Activated CD4-positive, alpha-beta T cell treated with anti-CD3 and anti-CD28 coated beads, Interleukin-2, Interleukin-4, amounts not matched to agents 100 ng/mL and 50 ng/mL, durations not matched to agents 16 hours and 8 hours (primary cell): ENCODE results near the gene NUBP2.

ENCODE experiments used
- DNase-seq: peaks from one replicate; pipeline ENCODE4 v3.0.0-alpha.2; 2020; ENCODE audit warnings: low spot score

NUBP2 gene

GRCh38 chr16:1828645-1829410 lies 46.1 kb downstream of the NUBP2 start:
- no peak for DNase-seq

GRCh38 chr16:1830213-1830612 lies 47.5 kb downstream of the NUBP2 start:
- DNase-seq: no peak

- DNase-seq: no peak
These were observed 48.7 kb downstream of the NUBP2 start for GRCh38 chr16:1831186-1832075.

GRCh38 chr16:1832838-1833454 lies 50.2 kb downstream of the NUBP2 start:
- DNase-seq: no peak

- DNase-seq: no peak
These were observed 51.3 kb downstream of the NUBP2 start for GRCh38 chr16:1834096-1834495.
